Prostate gland (tissue), 2 donors: Measurements from ENCODE around the gene PLEKHG1. TPM values are rescaled to one million over a fixed set of nuclear protein-coding genes. Genes with fewer than 3 reads are reported as not detected.

Experiments used
- DNase-seq: peaks from one replicate; pipeline ENCODE4 v3.0.0-alpha.2; 2019; ENCODE audit warnings: low spot score
- H3K27ac ChIP-seq, 2 donors: fragments of 200-600 bp; sonication (generic); 2 replicates each; pipeline ENCODE4 v1.5.1; 2017 to 2019
- H3K27me3 ChIP-seq: fragments of 200-600 bp; sonication (generic); replicated peaks from 2 replicates; pipeline ENCODE4 v1.5.1; 2019; ENCODE audit not compliant: insufficient read depth
- H3K36me3 ChIP-seq, 2 donors: fragments of 200-600 bp; sonication (generic); 1 replicate in 1 of 2; 2 replicates in 1 of 2; pipeline versions ENCODE4 v1.5.1 to v1.8.1; 2017 to 2019
- H3K4me1 ChIP-seq: fragments of 200-600 bp; sonication (generic); replicated peaks from 2 replicates; pipeline ENCODE4 v1.5.1; 2019
- H3K4me3 ChIP-seq, 2 donors: fragments of 200-600 bp; sonication (generic); 2 replicates each; pipeline ENCODE4 v1.5.1; 2017 to 2019
- H3K9me3 ChIP-seq: fragments of 200-600 bp; sonication (generic); 2 replicates; pipeline ENCODE4 v1.5.1; 2017
- CTCF ChIP-seq, 4 experiments: fragments of 200-600 bp in 2 of 4; fragments of 450-650 bp in 2 of 4; sonication (generic) in 2 of 4; IDR thresholded peaks; 1 replicate in 3 of 4; 2 replicates in 1 of 4; pipeline ENCODE4 v1.5.1; 2016 to 2019; ENCODE audit warnings: antibody characterized with exemption in 4 of 4, mild to moderate bottlenecking in 2 of 4, moderate library complexity in 2 of 4
- POLR2A ChIP-seq: fragments of 450-650 bp; IDR thresholded peaks from one replicate; pipeline ENCODE4 v1.6.1; 2016; ENCODE audit warnings: antibody characterized with exemption, mild to moderate bottlenecking
- POLR2AphosphoS5 ChIP-seq: sonication (generic); formaldehyde crosslinking; IDR thresholded peaks from one replicate; pipeline ENCODE4 v1.6.1; 2017; ENCODE audit warnings: antibody characterized with exemption
- WGBS: methylation state at CpG from one replicate; pipeline ENCODE4 v1.1.5; 2018; 5-methylcytosine and 5-hydroxymethylcytosine counted together
- intact Hi-C: fragments of 100-400 bp; cut with DNase I; formaldehyde crosslinking; loops from one replicate; pipeline ENCODE4 v1.14.2; 2022
- total RNA-seq, 2 donors: library from RNA; depleted of rRNA; stranded (reverse); fragments of >200 nt; gene quantifications; one replicate each; pipeline ENCODE4 v1.1.0, GENCODE V29; 2016

PLEKHG1 gene
- total RNA-seq, 2 donors from 2014 or later = 4.9 to 65.4 TPM

GRCh38 chr6:150625927-150626326, 26.2 kb downstream of the PLEKHG1 start:
- WGBS = 93% methylated on average over 4 of the region's 4 CpGs
- H3K36me3 ChIP-seq = no peaks in the 10 kb centered on the region
- no peak for DNase-seq
- H3K27ac ChIP-seq = no peak overlapping the region
- H3K27me3 ChIP-seq = no peaks in the 10 kb centered on the region
- intact Hi-C loops = no loop called here
- no peak overlapping the region for H3K4me3 ChIP-seq
- no peak for TF ChIP-seq CTCF (IDR thresholded peaks at IDR 0.05)
- no peak for TF ChIP-seq POLR2A
- no peaks in the 10 kb centered on the region for H3K9me3 ChIP-seq
- H3K4me1 ChIP-seq = no peaks in the 10 kb centered on the region

GRCh38 chr6:150627154-150627553, 27.5 kb downstream of the PLEKHG1 start:
- Histone ChIP-seq H3K4me3 (no peak overlapping the region), H3K27me3 (no peaks in the 10 kb centered on the region), H3K27ac (no peak overlapping the region), H3K36me3 (no peaks in the 10 kb centered on the region), H3K4me1 (no peaks in the 10 kb centered on the region), H3K9me3 (no peaks in the 10 kb centered on the region)
- DNase-seq = no peak
- intact Hi-C loops = no loop called here
- TF ChIP-seq POLR2A (no peak), POLR2AphosphoS5 (no peak)

GRCh38 chr6:150627585-150628025, 27.9 kb downstream of the PLEKHG1 start:
- 38% methylated on average over 5 of the region's 5 CpGs for WGBS
- no peaks in the 10 kb centered on the region for H3K9me3 ChIP-seq
- TF ChIP-seq POLR2A (no peak), POLR2AphosphoS5 (no peak), CTCF (IDR thresholded peaks at IDR 0.05) (no peak)
- DNase-seq = no peak
- no peaks in the 10 kb centered on the region for H3K27me3 ChIP-seq
- H3K27ac ChIP-seq = no peak overlapping the region
- H3K4me3 ChIP-seq = no peak overlapping the region
- H3K36me3 ChIP-seq = no peaks in the 10 kb centered on the region
- no peaks in the 10 kb centered on the region for H3K4me1 ChIP-seq
- intact Hi-C loops = no loop called here

- Histone ChIP-seq H3K27ac (no peak overlapping the region), H3K36me3 (no peaks in the 10 kb centered on the region), H3K27me3 (no peaks in the 10 kb centered on the region), H3K4me1 (no peaks in the 10 kb centered on the region), H3K4me3 (no peak overlapping the region), H3K9me3 (no peaks in the 10 kb centered on the region)
- TF ChIP-seq CTCF (IDR thresholded peaks at IDR 0.05) (no peak), POLR2A (no peak), POLR2AphosphoS5 (no peak)
- no peak for DNase-seq
- WGBS = 91% methylated on average over 6 of the region's 6 CpGs
- intact Hi-C loops = no loop called here
These were observed 29.2 kb downstream of the PLEKHG1 start for GRCh38 chr6:150628908-150629307.

GRCh38 chr6:150631283-150631983, 31.7 kb downstream of the PLEKHG1 start:
- no peak overlapping the region for H3K27ac ChIP-seq
- no peaks in the 10 kb centered on the region for H3K4me1 ChIP-seq
- H3K9me3 ChIP-seq = no peaks in the 10 kb centered on the region
- 93% methylated on average over 12 of the region's 12 CpGs for whole genome bisulfite sequencing
- H3K4me3 ChIP-seq = no peak overlapping the region
- TF ChIP-seq POLR2A (no peak), POLR2AphosphoS5 (no peak), CTCF (IDR thresholded peaks at IDR 0.05) (no peak)
- H3K36me3 ChIP-seq = no peaks in the 10 kb centered on the region
- intact Hi-C loops = no loop called here
- no peaks in the 10 kb centered on the region for H3K27me3 ChIP-seq
- DNase-seq = no peak
